GM19324 (cell line): ENCODE data around the gene GUCY2D.
"Not testable (repeated sequence)": the region's sequence is repeated elsewhere in the genome, so short reads cannot be mapped to it uniquely, and the experiment has no call there.

Source experiments
- ATAC-seq: cut with Tn5 transposase; IDR thresholded peaks from one replicate; pipeline ENCODE4 v1.9.1; 2021; ENCODE audit warnings: mild to moderate bottlenecking, moderate library complexity; ENCODE audit not compliant: unreplicated experiment, low FRiP score

GUCY2D gene

DNA sequence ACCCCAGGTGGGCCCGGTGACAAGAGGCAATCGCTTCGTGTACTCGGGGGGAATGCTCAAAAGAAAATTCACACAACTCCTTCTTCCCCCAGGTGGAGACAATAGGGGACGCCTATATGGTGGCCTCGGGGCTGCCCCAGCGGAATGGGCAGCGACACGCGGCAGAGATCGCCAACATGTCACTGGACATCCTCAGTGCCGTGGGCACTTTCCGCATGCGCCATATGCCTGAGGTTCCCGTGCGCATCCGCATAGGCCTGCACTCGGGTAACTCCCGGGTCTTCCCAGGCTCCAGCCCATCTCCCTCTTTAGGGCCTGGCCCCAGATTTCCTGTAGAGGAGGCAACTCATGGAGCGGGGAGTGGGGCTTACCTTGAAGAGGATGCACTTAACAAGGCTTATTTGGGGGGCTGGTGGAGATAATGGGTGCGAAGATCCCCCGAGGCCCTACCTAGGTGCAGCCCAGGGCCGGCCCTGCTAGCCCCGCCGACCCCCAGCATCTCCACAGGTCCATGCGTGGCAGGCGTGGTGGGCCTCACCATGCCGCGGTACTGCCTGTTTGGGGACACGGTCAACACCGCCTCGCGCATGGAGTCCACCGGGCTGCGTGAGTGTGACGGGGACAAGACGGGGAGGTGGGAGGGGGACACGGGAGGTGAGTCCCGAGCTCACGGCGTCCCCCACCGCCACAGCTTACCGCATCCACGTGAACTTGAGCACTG lies 13.0 kb downstream of the GUCY2D start:
- ATAC-seq, result no peak

DNA sequence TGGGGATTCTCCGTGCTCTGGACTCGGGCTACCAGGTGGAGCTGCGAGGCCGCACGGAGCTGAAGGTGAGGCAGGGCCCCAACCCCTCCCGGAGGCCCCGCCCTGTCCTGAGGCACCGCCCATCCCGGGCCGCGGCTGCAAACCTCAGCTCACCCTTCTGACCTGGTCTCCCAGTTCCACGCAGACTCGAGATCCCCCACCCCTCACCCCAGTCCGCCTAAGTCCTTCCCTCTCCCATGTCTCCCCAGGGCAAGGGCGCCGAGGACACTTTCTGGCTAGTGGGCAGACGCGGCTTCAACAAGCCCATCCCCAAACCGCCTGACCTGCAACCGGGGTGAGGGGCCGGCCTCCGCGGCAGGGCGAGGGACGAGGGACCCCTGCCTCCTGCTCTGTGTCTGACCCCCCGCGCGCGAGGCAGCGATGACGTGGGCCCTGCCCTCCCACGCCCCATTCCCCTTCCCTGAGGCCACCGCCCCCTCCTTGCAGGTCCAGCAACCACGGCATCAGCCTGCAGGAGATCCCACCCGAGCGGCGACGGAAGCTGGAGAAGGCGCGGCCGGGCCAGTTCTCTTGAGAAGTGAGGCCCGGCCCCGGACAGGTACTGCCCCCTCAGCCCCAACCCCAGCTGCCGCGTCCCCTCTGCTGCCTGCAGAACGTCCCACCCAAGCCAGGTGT lies 13.7 kb downstream of the GUCY2D start:
- ATAC-seq, result no peak

DNA sequence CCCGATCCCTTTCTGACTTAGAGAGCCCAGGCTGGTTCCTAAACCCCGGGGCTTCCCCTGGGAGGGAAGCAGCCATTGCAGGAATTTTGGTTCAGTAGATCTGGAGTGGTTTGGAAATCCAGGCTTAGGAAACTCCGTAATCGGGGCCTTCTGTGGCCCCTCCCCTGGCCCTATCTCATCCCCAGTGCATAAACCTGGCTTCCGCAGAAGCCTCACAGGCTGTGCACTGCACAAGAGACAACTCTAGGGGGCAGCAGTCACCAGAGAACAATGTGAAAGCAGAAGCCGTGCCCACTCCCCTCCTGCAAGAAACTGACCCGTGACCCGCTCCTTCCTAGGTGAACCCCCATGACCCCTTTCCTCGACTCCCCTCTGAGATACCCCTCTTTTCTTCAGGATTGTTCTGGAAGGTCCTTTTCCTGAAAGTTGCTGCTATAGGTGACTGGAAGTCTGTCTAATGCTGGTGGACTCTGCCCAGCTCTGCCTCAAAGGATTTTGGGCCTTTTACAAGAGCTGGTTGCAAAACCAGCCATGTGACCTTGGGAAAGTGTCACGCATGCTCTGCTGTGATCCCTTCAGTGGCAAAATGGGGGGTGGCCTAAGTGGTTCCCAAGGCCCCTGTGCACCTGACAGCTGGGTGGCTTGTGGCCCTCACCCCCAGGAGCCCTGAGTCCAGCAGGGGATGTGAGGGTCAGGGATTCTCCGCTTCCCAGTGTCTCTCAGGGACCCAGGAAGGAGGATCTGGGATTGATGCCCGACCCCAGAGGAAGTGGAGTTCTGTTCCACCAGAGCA lies 14.4 kb downstream of the GUCY2D start:
- ATAC-seq, result no peak

DNA sequence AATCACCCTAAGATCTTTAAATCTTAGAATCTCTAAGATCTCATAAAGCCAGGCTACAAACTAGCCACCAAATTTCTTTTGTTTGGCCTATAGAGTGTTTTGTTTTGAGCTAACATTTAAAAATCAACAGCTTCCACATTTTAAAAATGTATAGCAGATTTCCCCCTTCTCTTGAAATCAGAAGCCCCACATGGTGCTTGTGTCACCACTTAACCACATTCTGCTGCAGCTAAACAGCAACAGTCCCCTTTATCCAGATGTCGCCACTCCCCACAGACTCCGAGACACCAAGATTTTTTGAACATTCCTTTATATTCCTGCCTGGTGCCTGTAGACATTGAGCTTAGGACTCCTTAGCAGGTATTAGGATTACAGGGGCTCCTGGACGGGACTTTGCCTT lies 16.0 kb downstream of the GUCY2D start:
- ATAC-seq, result no peak

DNA sequence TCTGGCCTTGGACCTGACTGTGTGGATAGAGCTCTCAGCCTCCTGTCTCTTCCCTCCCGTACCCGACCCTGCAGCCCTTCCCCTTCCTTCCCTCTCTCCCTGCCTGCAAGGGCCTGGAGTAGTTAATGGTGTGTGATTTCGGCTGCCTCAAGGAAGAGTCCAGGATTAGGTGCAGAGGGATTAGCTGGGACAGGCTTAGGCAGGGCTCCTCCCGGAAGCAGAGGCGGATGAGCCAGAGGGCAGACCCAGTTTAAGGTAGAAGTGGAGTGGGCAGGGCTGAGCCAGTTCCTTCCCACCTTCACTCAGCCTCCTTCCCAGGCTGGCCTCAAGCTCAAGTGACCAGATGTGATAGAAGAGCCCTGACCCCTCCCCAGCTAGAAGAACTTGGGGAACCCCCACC lies 16.8 kb downstream of the GUCY2D start:
- no peak for ATAC-seq

DNA sequence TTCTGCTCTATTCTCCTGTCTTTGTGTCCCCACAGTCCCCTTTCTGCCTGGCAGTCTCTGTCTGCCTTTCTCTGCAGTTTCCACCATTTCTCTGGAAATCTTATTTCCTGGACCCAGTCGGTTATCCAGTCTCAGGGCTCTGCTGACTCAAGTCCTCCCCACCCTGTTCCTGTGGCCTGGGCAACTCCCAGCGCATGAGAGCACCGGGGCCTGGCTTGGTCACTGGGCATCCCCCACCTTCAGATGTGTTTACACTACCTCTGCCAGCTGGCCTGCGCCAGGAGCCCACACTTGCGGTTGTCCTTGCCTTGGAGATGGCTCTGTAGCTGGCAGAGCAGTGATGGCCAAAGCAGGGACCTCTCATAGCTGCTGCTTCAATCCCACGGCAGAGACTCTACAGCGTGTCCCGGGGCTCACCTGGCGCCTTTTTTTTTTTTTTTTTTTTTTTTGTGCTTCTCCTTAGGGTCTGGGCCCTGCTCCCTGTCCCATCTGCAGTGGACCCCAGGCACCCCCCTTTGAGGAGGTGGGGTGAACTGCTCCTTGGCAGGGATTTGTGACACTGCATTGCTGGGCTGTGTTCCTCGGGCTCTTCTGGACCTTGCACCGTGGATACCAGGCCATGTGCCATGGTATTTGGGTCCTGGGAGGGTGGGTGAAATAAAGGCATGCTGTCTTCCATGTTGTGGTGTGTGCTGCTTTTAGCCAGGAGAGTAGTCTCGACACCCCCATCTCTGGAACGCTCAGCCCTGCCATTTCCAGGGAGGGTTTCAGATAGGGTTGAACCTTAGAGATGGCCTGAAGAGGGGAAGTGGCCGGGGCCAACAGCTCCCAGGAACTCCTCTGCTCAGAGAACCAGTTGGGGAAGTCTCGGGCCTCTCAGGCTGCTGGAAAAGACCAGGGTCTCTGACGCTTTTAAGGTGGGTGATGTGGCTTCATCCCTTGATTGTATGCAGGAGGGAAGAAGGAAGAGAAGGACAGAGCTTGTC lies 17.5 kb downstream of the GUCY2D start:
- no peak for ATAC-seq

DNA sequence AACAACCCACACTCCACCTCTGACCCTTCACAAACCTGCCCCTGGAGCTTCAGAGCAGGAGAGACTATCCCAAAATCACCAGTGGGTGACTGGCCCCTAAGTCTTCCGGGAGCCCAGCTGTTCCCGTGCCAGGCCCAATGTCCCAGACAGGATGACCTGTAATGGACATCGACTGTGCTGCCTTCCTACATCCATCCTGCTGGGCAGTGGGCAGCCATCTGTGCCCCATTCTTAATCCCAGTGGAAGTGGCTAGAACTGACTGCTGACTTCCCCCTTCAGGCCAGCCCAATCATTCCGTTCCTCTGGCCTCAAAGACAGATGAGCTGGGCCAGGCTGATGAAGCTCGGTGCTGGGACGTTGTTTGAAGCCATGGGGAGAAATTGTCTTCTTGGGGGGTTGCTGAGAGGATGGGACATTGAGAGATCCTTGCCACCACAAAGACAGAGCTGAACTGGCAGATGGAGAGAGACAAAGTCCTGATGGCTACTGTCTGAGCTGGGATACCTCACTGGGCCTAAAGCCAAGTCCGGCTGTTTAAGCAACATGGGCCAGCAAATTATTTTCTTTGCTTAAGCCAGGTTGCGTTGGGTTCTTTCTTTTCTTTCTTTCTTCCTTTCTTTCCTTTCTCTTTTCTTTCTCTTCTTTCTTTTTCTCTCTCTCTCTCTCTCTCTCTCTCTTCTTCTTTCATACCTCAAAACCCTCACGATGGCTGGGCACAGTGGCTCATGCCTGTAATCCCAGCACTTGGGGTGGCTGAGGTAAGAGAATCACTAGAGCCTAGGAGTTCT lies 18.6 kb downstream of the GUCY2D start:
- ATAC-seq, result no peak

DNA sequence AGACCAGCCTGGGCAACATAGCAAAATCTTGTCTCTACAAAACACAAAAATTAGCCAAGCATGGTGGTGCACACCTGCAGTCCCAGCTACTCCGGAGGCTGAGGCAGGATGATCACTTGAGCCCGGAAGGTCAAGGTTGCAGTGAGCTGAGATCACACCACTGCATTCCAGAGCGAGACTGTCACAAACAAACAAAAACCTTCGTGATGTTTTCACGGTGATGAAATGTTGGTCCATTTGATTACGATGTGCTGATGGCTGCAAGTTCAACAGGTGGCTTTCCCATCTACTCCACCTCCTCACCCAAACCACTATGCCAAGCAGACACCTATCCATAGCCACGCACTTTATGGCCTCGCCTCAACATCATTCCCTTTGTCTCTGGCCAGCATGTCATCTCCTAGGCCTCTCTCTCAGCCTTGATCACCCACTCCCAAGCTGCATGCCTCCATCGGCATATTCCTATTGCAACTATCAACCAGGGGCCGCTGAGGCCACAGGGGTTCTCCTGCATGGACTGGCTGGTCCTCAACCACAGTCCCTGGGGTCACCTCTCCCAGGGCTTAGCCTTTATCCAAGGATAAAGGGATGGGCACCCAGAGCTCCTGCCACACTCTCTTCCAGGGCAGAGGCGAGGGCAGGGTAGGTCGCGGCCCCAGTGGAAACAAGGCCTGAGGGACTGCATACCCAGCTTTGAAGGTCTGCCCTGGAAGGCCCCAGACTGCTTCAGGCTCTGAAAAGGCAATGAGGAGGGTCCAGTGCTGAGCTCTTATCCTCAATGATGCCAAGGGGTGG lies 19.3 kb downstream of the GUCY2D start:
- ATAC-seq, result no peak

DNA sequence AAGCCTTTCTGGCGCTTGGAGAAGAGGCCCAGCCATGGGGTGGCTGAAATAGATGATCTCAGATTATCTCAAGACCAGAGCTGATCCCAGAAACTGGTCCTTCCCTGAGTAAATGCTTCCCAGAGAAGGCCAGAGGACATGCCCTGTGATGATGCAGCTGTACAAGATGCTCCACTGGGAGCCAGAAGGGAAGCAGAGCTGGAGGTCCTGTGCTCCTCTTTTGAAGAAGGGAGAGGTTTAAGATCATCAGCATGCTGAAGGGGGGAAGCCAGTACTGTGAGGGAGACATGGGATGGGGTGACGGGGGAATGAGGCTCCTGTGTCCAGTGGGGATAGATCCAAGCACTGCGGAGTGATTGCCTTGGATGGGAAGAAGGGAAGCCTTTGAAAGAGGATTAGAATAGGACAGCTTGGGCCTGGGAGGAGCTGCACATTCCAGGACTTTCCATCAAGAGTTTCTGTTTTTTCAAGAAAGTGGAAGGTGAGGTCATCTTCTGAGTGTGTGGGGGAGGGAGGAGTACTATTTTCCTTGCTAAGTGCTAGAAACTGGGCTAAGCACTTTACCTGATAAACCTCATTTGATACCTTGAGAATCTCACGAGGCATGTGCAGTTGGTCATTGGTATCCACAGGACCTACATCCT lies 20.1 kb downstream of the GUCY2D start:
- ATAC-seq, result no peak

DNA sequence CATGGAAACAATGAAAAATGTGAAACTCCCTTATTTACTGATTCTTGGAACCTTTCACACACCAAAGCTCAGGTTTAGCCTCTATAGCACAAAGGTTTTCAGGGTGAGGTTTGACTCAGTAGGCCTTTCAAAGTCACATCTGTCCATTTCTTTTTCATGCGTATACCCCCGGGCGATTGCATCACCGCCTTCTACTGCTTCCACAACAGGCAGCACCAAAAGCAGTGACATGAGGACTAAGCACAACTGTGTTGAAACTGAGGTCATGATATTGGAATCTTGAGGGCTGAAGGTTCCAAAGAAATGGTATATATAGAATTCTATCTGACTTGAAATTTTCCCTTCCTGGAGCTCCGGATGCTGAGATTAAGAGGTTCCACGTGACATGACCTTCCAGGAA lies 21.7 kb downstream of the GUCY2D start:
- not testable (repeated sequence) for ATAC-seq

DNA sequence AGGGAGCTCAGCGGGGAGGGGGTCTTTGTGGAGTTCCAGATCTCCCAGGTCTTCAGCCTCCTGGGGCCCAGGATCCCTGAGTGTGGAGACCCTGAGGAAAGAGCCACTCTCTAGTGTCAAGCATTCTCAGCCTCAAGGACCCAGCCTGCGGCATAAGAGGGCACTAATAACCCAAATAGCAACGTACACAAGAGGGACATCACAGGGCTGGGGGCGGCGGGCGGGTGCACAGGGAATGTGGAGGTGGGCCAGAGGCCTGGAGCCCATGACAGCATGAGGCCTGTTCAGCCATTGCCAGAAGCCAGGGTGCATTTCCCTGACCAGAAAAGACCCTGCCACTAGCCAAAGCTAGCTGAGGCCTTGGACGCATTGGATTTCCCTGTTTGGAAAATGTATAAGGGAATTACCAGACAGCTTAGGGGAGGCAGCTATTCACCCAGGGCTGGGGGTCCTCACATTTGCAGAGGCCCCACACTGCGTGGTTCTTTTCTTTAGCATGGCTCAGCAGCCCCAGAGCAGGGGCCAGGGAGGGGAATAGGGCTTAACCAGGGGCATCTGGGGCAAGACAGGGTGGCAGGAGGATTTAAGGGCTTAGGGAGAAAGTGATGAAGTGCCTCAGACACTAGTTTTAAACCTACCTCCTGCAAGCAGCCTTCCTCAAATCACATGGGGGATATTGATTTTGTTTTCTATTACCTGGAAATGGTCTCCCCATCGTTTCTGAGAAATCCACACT lies 22.9 kb downstream of the GUCY2D start:
- no peak for ATAC-seq

DNA sequence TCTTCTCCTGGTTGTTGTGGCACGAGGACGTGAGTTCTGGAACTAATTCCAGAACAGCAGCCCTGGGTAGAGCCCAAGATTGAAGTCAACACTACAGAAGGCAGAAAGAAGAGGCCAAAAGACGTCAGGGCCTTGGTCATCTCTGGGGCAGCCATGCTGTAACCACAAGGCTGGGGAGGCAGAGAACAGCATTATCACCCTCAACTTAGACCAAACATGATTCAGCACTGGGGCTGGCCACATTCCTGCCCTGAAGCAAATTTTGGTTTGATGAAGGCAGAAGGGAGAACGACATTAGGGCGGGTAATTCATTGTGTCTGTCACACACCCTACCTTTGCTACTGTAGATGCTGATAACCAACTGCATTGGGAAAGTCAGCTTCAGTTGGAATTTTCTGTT lies 26.7 kb downstream of the GUCY2D start:
- ATAC-seq, result no peak

DNA sequence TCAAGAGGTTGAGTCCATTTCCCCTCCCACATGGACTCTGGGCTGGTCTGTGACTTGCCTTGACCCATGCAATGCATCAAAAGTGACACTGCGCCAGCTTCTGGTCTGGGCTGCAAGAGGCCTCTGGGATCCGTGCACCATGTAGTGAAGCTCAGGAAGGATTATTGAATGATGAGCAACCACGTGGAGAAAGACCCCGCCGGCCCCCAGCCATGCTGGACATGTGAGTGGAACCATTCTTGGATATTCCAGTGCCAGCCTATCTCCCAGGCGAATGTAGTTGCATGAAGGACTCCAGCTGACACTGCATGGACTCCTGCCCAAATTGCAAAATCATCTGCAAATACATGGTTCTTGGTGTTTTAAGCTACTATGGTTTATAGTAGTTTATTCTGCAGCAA lies 28.8 kb downstream of the GUCY2D start:
- ATAC-seq, result no peak

DNA sequence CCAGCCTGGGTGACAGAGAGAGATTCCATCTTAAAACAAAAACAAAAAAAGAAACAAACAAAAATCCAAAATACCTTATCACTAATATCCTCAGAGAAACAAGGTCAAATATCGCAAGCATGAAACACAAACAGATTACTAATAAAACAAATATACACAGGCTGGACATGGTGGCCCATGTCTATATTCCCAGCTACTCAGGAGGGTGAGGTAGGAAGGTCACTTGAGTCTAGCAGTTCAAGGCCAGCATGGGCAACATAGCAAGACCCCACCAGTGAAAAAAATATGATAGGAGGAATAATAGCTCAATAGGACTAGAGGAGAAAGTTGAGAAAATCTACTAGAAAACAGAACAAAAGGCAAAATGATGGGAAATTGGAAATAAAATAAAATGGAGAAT lies 29.5 kb downstream of the GUCY2D start:
- no peak for ATAC-seq

DNA sequence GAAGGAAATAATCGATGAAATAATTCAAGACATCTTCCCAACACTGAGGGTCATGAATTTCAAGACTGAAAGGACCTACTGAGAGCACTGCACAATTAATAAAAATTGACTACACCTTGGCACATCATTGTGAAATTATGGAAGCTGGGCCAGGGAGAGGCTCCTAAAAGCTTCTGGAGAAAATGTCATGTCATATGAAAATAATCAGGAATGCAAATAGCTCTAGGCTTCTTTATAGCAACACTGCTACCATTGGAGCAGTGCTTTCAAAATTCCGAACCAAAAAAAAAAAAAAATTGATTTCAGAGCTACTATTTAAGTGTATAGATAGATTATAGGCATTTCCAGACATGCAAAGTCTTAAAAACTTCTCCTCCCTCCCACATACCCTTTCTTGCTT lies 30.0 kb downstream of the GUCY2D start:
- no peak for ATAC-seq

DNA sequence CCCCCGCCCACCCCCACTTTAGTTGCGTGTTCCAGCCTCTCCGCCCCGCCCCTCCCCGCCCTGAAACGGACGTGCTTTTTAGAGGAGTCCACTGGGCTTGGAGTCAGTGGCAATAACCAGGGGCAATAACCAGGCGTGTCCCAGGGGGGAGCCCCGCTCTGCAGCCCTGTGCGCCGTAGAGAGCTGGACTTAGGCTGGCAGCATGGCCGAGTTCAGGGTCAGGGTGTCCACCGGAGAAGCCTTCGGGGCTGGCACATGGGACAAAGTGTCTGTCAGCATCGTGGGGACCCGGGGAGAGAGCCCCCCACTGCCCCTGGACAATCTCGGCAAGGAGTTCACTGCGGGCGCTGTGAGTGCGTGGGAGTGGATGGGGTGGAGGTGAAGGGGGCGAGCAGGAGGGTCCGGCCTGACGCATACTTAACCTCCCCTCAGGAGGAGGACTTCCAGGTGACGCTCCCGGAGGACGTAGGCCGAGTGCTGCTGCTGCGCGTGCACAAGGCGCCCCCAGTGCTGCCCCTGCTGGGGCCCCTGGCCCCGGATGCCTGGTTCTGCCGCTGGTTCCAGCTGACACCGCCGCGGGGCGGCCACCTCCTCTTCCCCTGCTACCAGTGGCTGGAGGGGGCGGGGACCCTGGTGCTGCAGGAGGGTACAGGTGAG lies 36.7 kb downstream of the GUCY2D start, which contains the start of gene ALOX15B:
ALOX15B (plus strand) TSS at position 106 of the 657 bp plus-strand sequence; CDS start at position 203, 97 bp downstream.
- ATAC-seq, result no peak

DNA sequence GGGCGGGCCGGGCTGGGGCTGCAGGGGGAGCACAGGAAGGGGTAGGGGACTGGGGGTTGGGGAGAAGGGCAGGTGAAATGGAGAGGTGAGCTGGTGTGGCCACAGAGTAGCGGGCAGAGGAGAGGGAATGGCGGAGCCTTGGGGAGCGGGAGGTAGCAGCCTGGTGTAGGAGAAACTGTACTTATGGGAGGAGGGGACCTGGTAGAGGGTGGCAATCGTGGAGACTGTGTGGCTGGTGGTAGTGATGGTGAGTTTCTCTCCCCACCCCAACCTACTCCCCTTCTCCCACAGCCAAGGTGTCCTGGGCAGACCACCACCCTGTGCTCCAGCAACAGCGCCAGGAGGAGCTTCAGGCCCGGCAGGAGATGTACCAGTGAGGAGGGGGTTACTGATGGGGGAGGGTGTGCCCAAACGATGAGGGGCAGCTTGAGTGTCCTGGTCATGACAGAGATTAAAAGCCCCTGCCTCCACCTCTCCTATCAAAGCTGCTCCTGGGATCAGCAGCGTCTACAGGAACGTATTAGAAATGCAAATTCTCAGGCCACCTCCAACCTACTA lies 37.3 kb downstream of the GUCY2D start:
- ATAC-seq, result no peak
